Dermis lymphatic vessel endothelial cell (primary cell): ENCODE data around the gene HOXB9. TPM values are rescaled to one million over a fixed set of nuclear protein-coding genes. Genes with fewer than 3 reads are reported as not detected.

Source experiments
- total RNA-seq: library from RNA; depleted of rRNA; stranded (reverse); fragments of >200 nt; gene quantifications from 2 replicates; pipeline ENCODE4 v1.2.1, GENCODE V29; 2014

HOXB9 gene
- under 0.01 and 0.43 TPM in 2 replicates for total RNA-seq

DNA sequence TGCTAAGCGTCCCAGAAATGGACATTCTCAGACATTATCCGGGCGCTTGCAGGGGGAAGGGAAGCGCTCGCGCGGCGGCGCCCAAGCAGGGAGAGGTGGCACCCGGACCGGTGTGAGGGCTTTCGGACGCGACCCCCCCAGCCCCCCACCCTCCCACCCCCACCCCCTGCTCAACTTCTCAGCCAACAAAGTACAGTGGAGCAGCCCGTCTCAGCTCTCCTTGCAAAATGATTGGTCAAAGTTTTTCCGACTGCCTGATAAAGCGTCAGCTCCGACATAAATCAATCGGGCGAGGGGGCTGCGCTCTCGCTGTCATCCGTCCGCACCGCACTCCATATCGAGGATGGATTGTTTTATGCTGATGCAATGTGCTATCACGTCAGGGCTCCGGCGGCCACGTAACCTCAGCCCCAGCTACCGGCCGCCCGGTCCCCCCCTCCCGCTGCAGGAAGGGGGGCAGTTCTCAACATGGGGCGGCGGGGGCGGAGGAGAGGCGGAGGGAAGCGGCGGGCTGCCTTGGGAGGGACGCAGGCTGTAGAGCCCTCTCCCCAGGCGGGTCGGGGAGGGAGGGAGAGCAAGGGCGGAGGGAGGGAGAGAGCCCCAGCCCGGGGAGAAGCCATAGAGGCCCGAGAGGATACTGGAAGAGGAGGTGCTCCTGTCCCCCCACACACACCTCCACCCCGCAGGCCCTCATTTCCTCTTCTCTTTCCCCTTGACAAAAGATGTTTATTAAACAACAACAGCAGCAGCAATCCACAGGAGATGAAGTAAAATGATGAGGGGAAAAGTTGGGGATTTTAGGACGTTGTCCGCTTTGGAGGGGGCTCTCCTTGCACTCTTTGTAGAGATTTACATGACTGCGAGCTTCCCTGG, at the start of gene HOXB9:
TSS of gene HOXB9 (minus strand) at position 114 of the 873 bp plus-strand sequence. CDS start at position 25, 89 bp downstream.

DNA sequence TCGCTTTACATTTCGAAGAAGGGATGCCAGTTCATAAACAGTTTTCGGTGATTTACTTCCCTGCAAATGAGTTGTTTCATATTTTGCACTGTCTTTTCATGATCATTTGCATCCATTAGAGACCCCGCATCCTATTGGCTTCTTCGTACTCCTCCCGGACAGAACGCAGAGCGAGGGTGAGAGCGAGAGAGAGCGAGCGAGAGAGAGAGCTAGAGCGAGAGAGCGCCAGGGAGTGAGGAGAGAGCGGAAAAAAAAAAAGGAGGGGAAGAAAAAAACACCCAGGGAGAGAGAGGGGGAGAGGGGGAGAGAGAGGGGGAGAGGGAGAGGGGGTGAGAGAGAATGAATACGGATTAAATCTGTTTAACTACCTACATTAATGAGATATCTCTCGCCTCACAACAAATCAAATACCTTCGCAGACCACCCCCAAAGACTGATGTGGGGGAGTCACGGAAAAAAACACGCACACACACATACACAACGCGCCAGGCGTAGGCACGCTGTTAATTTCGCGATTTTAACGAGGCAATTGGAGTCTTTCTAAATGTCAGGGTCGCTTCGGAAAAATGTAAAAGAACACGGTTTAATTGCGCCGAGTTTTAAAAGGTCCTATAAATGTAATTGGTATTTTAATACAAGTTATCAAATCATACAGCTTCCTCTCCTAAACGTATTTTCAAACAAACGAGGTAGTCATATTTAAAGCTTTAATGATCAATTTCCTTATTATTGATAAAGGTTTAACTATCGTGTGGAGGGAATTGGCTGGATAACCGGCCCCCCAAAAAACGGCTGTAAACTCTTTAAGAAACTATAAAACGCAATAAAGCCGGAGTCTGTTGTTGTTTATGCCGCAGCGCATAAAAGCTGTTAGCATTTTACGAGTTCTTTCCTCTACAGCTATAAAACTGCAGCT, 10.9 kb downstream of the HOXB9 start, which contains the start of gene HOXB8:
TSS of gene HOXB8 (minus strand) at position 246 of the 916 bp plus-strand sequence. CDS start 588 bp downstream, outside the sequence.

DNA sequence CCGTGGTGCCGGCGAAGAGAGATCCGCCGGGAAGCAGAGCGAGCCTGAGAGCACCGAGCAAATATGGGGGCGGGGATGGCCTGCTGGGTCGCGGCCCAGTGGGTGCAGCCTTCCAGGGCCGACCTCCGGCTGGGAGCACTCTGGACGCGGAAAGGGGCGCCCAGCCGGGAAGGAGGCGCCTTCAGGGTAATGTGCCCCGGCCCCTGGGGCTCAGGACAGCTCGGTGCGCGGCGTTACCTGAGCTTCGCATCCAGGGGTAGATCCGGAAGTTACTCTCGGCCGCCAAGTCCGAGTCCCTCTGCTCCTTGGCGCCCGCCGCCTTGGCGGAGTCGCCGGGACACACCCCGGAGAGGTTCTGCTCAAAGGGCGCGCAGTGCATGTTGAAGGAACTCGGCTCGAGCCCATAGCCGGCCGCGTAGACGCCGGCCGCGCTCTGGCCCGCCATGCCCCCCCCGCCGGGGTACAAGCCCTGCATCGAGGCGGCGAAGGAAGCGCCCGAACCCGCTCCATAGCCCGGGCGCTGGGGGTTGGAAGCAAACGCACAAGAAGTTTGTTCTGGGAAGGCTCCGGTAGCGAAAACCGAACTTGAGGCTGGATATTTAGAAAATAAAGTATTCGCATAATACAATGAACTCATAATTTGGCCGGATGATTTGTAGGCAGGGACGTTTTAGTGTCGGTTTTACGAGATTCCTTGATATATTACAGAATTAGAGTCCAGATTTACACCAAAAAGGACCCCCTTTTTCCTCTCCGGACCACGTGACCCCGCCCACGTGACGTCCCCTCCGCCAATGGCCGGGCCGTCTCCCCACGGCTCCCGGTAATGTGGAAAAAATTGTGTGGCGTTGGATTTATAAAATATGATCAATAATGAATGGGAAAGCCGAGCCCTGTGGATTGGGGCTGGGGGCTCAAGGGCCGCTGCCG, 15.6 kb downstream of the HOXB9 start, which contains the start of gene HOXB7:
TSS of gene HOXB7 (minus strand) at position 736 of the 930 bp plus-strand sequence. CDS start at position 637, 99 bp downstream.

DNA sequence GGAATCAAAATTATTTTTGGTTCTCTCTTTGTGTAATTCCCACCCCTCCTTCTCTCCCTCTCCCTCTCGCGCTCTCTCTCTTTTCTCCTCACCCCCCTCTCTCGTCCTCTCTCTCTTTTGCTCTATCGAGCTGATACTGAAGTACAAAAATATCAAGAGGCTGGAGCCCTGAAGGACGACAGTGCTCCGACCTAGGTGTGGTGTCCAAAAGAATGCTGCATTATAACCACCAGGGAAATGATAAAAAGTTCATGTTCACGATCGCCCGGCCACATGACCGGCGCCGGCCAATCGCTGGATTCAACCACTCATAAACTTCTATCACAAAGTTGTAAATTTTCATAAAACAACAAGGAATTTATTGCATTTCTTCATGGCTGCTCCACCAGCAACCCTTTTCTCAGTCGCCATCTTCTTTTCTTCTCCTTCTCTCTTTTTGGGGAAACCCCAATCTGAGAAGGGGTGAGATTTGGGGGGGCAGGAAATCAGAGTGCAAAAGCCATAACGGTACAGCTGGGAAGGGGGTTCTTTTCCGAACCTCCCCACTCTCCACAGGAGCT, 21.3 kb downstream of the HOXB9 start, which contains the start of gene HOXB6:
TSS of gene HOXB6 (minus strand) at position 217 of the 560 bp plus-strand sequence. CDS start 6,836 bp downstream, outside the sequence.

DNA sequence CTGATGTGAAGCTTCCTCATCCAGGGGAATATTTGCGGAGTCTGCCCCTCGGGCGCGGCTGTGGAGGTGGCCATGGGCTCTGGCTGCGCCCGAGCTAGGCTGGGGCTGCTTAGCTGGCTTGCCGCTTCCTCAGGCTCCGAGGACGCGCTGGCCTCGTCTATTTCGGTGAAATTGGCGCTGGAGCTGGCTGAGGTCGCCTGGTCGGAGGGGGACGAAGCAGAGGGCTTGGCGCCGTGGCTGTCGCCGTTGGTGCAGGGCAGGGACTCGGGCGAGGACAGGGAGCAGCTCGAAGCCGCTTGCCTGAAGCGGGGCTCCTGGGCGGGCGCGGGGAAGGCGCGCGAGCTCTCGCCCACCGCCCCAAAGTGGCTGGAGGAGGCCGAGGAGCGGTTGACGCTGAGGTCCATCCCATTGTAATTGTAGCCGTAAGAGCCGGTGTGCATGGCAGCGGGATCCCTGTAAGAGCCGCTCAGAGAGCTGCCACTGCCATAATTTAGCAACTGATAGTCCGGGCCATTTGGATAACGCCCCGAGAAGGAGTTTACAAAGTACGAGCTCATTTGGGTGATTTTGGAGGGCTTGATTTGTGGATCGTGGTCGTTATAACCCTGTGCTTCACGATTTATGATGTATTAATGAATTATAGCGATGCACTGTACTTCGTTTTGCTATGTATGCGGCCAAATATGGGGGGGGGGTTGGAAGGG, 32.9 kb downstream of the HOXB9 start, which contains the start of gene HOXB5:
TSS of gene HOXB5 (minus strand) at position 654 of the 704 bp plus-strand sequence. CDS start at position 557, 97 bp downstream.

DNA sequence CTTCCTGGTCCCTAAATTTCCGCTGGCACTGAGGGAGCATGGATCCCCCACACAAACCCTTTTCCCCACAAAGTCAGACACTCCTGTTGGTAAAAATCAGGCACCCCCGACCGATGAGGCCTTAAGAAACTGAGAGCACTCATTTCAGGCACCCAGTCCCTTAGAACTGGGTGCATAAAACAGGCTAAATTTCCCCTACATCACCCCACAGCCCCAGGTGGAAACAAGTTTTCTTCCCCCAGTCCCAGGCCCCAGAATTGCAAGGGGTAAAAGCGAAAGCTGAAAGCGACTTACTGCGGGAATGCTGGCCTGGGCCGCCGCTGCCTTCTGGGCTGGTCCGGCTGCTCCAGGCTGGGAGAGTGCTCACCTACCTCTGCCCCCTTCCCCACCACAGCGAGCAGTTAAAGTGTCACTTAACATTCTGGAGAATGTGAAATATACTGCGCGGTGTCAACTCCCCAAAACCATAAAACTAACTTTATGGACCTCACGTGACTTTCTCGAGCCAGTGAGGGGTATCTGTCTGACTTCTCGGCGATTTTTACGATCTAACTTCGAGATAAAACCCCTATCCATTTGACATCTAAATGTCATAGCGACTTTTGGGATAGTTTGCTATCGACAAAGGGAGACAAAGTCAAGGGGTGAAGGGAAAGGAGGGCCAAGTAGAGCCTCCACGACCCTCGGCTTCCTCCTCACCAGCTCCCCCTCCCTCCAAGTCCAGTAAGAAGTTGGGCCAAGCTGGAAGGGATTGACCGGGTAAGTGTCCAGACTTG, 36.1 kb downstream of the HOXB9 start, which contains the start of gene HOXB3:
TSS of gene HOXB3 (minus strand) at position 411 of the 776 bp plus-strand sequence. CDS start 37,767 bp downstream, outside the sequence.

DNA sequence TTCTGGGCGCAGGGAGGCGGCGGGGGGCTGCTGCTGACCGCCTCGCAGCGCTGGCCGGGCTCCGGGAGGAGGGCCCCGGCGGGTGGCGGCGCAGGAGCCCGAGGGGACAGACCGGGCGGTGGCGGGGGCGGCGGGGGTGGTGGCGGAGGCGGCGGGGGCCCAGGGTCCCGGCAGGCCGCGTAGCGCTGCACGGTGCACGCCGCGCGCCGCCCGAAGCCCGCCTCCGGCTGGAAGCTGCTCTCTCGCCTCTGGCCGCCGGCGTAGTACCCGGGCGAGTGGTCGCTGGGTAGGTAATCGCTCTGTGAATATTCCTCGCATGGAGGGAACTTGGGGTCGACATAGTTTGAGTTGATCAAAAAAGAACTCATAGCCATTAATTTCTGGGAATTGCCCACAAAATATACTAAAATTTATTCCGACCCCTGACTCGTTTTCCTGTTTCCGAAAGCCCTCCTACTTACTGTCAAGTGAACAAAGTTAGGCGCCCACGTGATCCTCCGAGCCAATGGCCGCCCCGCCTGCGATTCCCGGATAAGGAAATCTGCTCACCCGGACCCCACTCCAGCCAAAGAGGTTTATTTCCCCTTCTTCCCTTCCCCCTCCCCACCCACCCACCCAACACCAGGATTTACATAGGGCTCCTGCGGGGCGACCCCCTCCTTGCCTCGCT, 48.1 kb downstream of the HOXB9 start, which contains the start of gene HOXB4:
TSS of gene HOXB4 (minus strand) at position 405 of the 670 bp plus-strand sequence. CDS start at position 374, 31 bp downstream.

Other genes starting within 250 kb of the HOXB9 start
- 0.09 TPM in 1 of 2 replicates, not detected in the other for gene SKAP1, start 196.1 kb downstream of the HOXB9 start, total RNA-seq
- gene HOXB1, start 95.3 kb downstream of the HOXB9 start, total RNA-seq = not detected in 2 replicates
- gene HOXB2, start 81.2 kb downstream of the HOXB9 start, total RNA-seq = 0.09 and 0.76 TPM in 2 replicates
- gene HOXB4, start 48.0 kb downstream of the HOXB9 start, total RNA-seq = 0.76 and 1.4 TPM in 2 replicates
- 1.7 and 5.7 TPM in 2 replicates for gene HOXB3, start 36.1 kb downstream of the HOXB9 start, total RNA-seq
- gene HOXB5, start 32.6 kb downstream of the HOXB9 start, total RNA-seq = under 0.01 and 0.11 TPM in 2 replicates
- gene HOXB6, start 21.4 kb downstream of the HOXB9 start, total RNA-seq = 1.7 and 4.8 TPM in 2 replicates
- gene HOXB7, start 15.3 kb downstream of the HOXB9 start, total RNA-seq = 2.7 and 10.3 TPM in 2 replicates
- gene HOXB8, start 11.1 kb downstream of the HOXB9 start, total RNA-seq = 0.09 and 1.7 TPM in 2 replicates
- gene PRAC1, start 96.2 kb upstream of the HOXB9 start, total RNA-seq = not detected in 2 replicates
- gene PRAC2, start 96.8 kb upstream of the HOXB9 start, total RNA-seq = not detected in 2 replicates
- gene HOXB13, start 102.4 kb upstream of the HOXB9 start, total RNA-seq = not detected in 2 replicates
- gene TTLL6, start 190.9 kb upstream of the HOXB9 start, total RNA-seq = under 0.01 TPM in 1 of 2 replicates, not detected in the other
- gene CALCOCO2, start 204.7 kb upstream of the HOXB9 start, total RNA-seq = 38.7 and 50.8 TPM in 2 replicates